T-cell (primary cell): ENCODE measurements around the gene NFIC. TPM values are rescaled to one million over a fixed set of nuclear protein-coding genes. Genes with fewer than 3 reads are reported as not detected.
"Not testable (repeated sequence)": the region's sequence is repeated elsewhere in the genome, so short reads cannot be mapped to it uniquely, and the experiment has no call there.

Experiments
- ATAC-seq, 4 experiments: fragments of 200-7000 bp in 3 of 4; fragments of 150-1000 bp in 1 of 4; cut with Tn5 transposase; replicated peaks in 1 of 4; 1 replicate in 3 of 4; 2 replicates in 1 of 4; pipeline ENCODE4 v1.10.0; 2021; ENCODE audit warnings: moderate library complexity in 3 of 4, mild to moderate bottlenecking in 2 of 4, moderate number of reproducible peaks in 1 of 4
- CTCF ChIA-PET, 2 donors: fragments of 300-600 bp; sonication (Branson Sonifier 250); formaldehyde crosslinking; loops; one replicate each; lab custom pipeline; 2022; ENCODE audit warnings: antibody characterized with exemption in 2 of 2; lab: Charles Lee
- POLR2A ChIA-PET, 2 donors: fragments of 300-600 bp; sonication (Branson Sonifier 250); formaldehyde crosslinking; loops; one replicate each; lab custom pipeline; 2022; ENCODE audit warnings: antibody characterized with exemption in 2 of 2; lab: Charles Lee
- DNase-seq, 35 experiments: peaks; one replicate each; pipeline versions ENCODE4 v3.0.0 to v3.0.0-alpha.2; 2013 to 2023
- H3K27ac ChIP-seq: one replicate; pipeline ENCODE4 v1.5.1; 2013; ENCODE audit warnings: low read length
- H3K27me3 ChIP-seq, 2 experiments: replicated peaks in 1 of 2; 1 replicate in 1 of 2; 2 replicates in 1 of 2; pipeline versions ENCODE4 v1.6.1 to v1.7.0; 2013; ENCODE audit warnings: low read length in 1 of 2, mixed read lengths in 1 of 2; ENCODE audit not compliant: control insufficient read depth in 2 of 2, insufficient read depth in 2 of 2; ENCODE audit errors: extremely low read depth in 1 of 2
- H3K36me3 ChIP-seq, 2 donors: 1 replicate in 1 of 2; 2 replicates in 1 of 2; pipeline versions ENCODE4 v1.6.1 to v1.7.0; 2013; ENCODE audit warnings: low read length in 1 of 2; ENCODE audit not compliant: control insufficient read depth in 2 of 2, insufficient read depth in 1 of 2; ENCODE audit errors: extremely low read depth in 1 of 2
- H3K4me1 ChIP-seq, 2 experiments: 1 replicate in 1 of 2; 2 replicates in 1 of 2; pipeline versions ENCODE4 v1.6.1 to v1.7.0; 2013; ENCODE audit warnings: low read length in 2 of 2, mixed read lengths in 1 of 2; ENCODE audit not compliant: insufficient read depth in 2 of 2, control insufficient read depth in 1 of 2; ENCODE audit errors: extremely low read depth in 1 of 2
- H3K4me3 ChIP-seq, 2 donors: 1 replicate in 1 of 2; 2 replicates in 1 of 2; pipeline versions ENCODE4 v1.5.1 to v1.7.0; 2013; ENCODE audit warnings: mild to moderate bottlenecking in 2 of 2, low read length in 1 of 2, moderate library complexity in 1 of 2; ENCODE audit not compliant: control insufficient read depth in 1 of 2; ENCODE audit errors: extremely low read depth in 1 of 2
- H3K9me3 ChIP-seq: 2 replicates; pipeline ENCODE4 v1.7.0; 2013
- H3K27ac Mint-ChIP-seq, 2 donors: one replicate each; pipeline ENCODE4 v1.8.0; 2020 to 2021; ENCODE audit warnings: mild to moderate bottlenecking in 2 of 2, mixed read lengths in 2 of 2
- H3K27me3 Mint-ChIP-seq, 2 donors: one replicate each; pipeline ENCODE4 v1.8.0; 2021 to 2022; ENCODE audit warnings: mixed read lengths in 2 of 2
- H3K36me3 Mint-ChIP-seq: one replicate; pipeline ENCODE4 v1.8.0; 2021; ENCODE audit warnings: mixed read lengths
- H3K4me1 Mint-ChIP-seq, 3 donors: one replicate each; pipeline ENCODE4 v1.8.0; 2020 to 2022; ENCODE audit warnings: mixed read lengths in 3 of 3, mild to moderate bottlenecking in 1 of 3
- H3K4me3 Mint-ChIP-seq, 3 donors: one replicate each; pipeline ENCODE4 v1.8.0; 2020 to 2022; ENCODE audit warnings: mild to moderate bottlenecking in 3 of 3, mixed read lengths in 3 of 3, moderate library complexity in 3 of 3
- H3K9me3 Mint-ChIP-seq, 3 donors: one replicate each; pipeline ENCODE4 v1.8.0; 2020 to 2022; ENCODE audit warnings: mixed read lengths in 3 of 3
- WGBS: methylation state at CpG from one replicate; pipeline ENCODE4 v1.1.5; 2013; ENCODE audit warnings: missing lambda C conversion rate; ENCODE audit not compliant: insufficient coverage; 5-methylcytosine and 5-hydroxymethylcytosine counted together
- total RNA-seq, 35 experiments: library from RNA in 6 of 35; stranded (reverse) in 6 of 35; fragments of 120-200 nt in 1 of 35; gene quantifications; one replicate each; pipeline versions ENCODE4 v1.2.1 to v1.2.4 and lab custom pipeline; 2013 to 2026

Gene NFIC
- total RNA-seq, 5 donors from 2014 or later (not counting 1 experiment from before 2014, with no cell fraction given): 27.1 to 41.7 (median 37.2) TPM

- ChIA-PET CTCF (no interaction called here), POLR2A (no interaction called here)
- no peaks in the 10 kb centered on the region for H3K9me3 ChIP-seq
- no peak overlapping the region for H3K4me3 Mint-ChIP-seq
- no peaks in the 10 kb centered on the region for H3K27me3 ChIP-seq
- H3K27ac ChIP-seq: no peak overlapping the region
- peaks cover 5 to 12% (median 5%) of the 10 kb centered on the region in 3 donors for H3K4me1 Mint-ChIP-seq
- ATAC-seq: no peak
- H3K4me1 ChIP-seq: peaks cover 0 to 3% of the 10 kb centered on the region in 2 experiments
- H3K36me3 ChIP-seq: peaks cover 0 to 4% of the 10 kb centered on the region in 2 donors
- DNase-seq: no peak
- 93% methylated on average over 22 of the region's 32 CpGs for WGBS
- no peaks in the 10 kb centered on the region for H3K27me3 Mint-ChIP-seq
- no peaks in the 10 kb centered on the region for H3K9me3 Mint-ChIP-seq
- no peaks in the 10 kb centered on the region for H3K36me3 Mint-ChIP-seq
- H3K4me3 ChIP-seq: no peak overlapping the region
- no peak overlapping the region for H3K27ac Mint-ChIP-seq
Observed at GRCh38 chr19:3375221-3376090, 9.1 kb downstream of the NFIC start.

- DNase-seq, H3K4me3 Mint-ChIP-seq, H3K27ac ChIP-seq, POLR2A ChIA-PET, CTCF ChIA-PET, H3K36me3 Mint-ChIP-seq, H3K36me3 ChIP-seq, H3K9me3 ChIP-seq, H3K27ac Mint-ChIP-seq, H3K27me3 Mint-ChIP-seq, H3K4me1 ChIP-seq, H3K4me3 ChIP-seq, ATAC-seq, H3K9me3 Mint-ChIP-seq, H3K27me3 ChIP-seq, H3K4me1 Mint-ChIP-seq: not testable (repeated sequence)
- WGBS: no CpG with 5 or more reads among the region's 12 CpGs
Observed at GRCh38 chr19:3376091-3376455, 9.7 kb downstream of the NFIC start.

- no peaks in the 10 kb centered on the region for H3K27me3 ChIP-seq
- DNase-seq (no peak), ATAC-seq (no peak)
- ChIA-PET POLR2A (no interaction called here), CTCF (interaction anchor here (0.7 kb wide), 2 partner anchors 426 to 1219 kb away, joined by 4 to 11 read pairs; no protein-coding TSS in a partner anchor)
- Mint-ChIP-seq H3K36me3 (peaks cover 17% of the 10 kb centered on the region), H3K27ac (no peak overlapping the region), H3K4me3 (no peak overlapping the region), H3K27me3 (no peaks in the 10 kb centered on the region), H3K4me1 (peaks cover 9 to 13% (median 13%) of the 10 kb centered on the region in 3 donors), H3K9me3 (no peaks in the 10 kb centered on the region)
- peaks cover 0 to 2% of the 10 kb centered on the region in 2 experiments for H3K4me1 ChIP-seq
- H3K36me3 ChIP-seq: peaks cover 5 to 13% of the 10 kb centered on the region in 2 donors
- WGBS: 20% methylated on average over 1 of the region's 11 CpGs
- no peaks in the 10 kb centered on the region for H3K9me3 ChIP-seq
- no peak overlapping the region for H3K27ac ChIP-seq
- H3K4me3 ChIP-seq: no peak overlapping the region
Observed at GRCh38 chr19:3378352-3379150, 12.2 kb downstream of the NFIC start.

GRCh38 chr19:3380829-3381228, 14.4 kb downstream of the NFIC start:
- Mint-ChIP-seq H3K9me3 (no peaks in the 10 kb centered on the region), H3K36me3 (peaks cover 17% of the 10 kb centered on the region), H3K4me3 (no peak overlapping the region), H3K27me3 (no peaks in the 10 kb centered on the region), H3K27ac (no peak overlapping the region), H3K4me1 (peaks cover 9 to 20% (median 13%) of the 10 kb centered on the region in 3 donors)
- no peak for ATAC-seq
- no peaks in the 10 kb centered on the region for H3K27me3 ChIP-seq
- ChIA-PET CTCF (interaction anchor here in 1 of 2 donors (0.6 to 1.0 kb wide), 2 partner anchors 10 to 211 kb away, joined by 3 to 4 read pairs; no protein-coding TSS in a partner anchor), POLR2A (no interaction called here)
- no peak overlapping the region for H3K27ac ChIP-seq
- no peaks in the 10 kb centered on the region for H3K9me3 ChIP-seq
- peaks cover 5 to 13% of the 10 kb centered on the region in 2 donors for H3K36me3 ChIP-seq
- DNase-seq: no peak
- H3K4me3 ChIP-seq: no peak overlapping the region
- WGBS: 97% methylated on average over 7 of the region's 11 CpGs
- peaks cover 0 to 14% of the 10 kb centered on the region in 2 experiments for H3K4me1 ChIP-seq

- H3K27ac Mint-ChIP-seq: no peak overlapping the region
- no peaks in the 10 kb centered on the region for H3K9me3 Mint-ChIP-seq
- CTCF ChIA-PET: no interaction called here
Observed at GRCh38 chr19:3381701-3382372, 15.5 kb downstream of the NFIC start.

More at GRCh38 chr19:3381701-3382372, 15.5 kb downstream of the NFIC start:
- no peak for ATAC-seq
- Histone ChIP-seq H3K27me3 (no peaks in the 10 kb centered on the region), H3K4me1 (peaks cover 0 to 14% of the 10 kb centered on the region in 2 experiments), H3K36me3 (peaks cover 5 to 13% of the 10 kb centered on the region in 2 donors), H3K4me3 (no peak overlapping the region), H3K27ac (no peak overlapping the region), H3K9me3 (no peaks in the 10 kb centered on the region)
- peaks cover 9 to 20% (median 14%) of the 10 kb centered on the region in 3 donors for H3K4me1 Mint-ChIP-seq
- H3K27me3 Mint-ChIP-seq: no peaks in the 10 kb centered on the region
- no peak overlapping the region for H3K4me3 Mint-ChIP-seq
- WGBS: 98% methylated on average over 48 of the region's 59 CpGs
- POLR2A ChIA-PET: no interaction called here
- DNase-seq: no peak
- peaks cover 17% of the 10 kb centered on the region for H3K36me3 Mint-ChIP-seq
